KG1 (cell line): ENCODE results near the gene FBXO2.
A peak's percentile ranks its signal among the peaks of the same experiment; 100 is the strongest.

Experiments used
- DNase-seq: peaks from one replicate; lab custom pipeline; 2025; lab: John Stamatoyannopoulos, UW

The FBXO2 gene

DNA sequence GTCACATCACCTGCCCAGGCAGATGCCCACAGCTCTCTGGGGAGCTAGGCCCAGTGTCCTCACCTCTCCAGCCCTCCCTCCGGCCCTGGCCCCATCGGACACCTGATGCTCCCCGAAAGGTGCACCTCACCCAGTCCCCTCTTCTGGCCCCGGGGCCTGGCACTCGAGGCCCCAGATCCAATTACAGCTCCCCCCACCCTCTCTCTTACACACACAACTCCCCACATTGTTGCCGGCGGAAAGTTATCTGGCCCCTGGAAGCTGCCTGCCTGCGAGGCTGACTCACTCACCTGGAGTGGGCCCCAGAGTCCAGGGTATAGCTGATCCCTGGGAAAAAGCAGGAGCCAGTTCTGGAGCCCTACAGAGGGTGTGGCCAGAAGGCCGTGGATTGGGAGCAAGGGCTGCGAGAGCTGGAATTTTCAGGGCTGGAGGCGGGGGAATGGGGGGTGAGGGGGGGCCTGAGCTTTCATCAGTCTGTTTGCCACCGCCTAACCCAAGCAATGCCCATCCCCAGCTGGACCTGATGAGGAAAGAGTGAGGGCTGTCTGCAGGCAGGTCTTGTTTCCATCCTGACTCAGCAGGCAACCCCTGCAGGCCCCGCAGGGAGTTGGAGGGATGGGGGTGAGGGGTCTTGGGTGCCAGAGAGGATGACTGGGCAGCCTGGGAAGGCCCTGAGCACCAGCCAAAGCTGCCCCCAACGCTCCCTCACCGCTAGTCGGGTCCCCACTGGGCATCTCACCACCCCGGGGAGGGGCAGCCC is 948 bp downstream of the FBXO2 start:
- no peak for DNase-seq

DNA sequence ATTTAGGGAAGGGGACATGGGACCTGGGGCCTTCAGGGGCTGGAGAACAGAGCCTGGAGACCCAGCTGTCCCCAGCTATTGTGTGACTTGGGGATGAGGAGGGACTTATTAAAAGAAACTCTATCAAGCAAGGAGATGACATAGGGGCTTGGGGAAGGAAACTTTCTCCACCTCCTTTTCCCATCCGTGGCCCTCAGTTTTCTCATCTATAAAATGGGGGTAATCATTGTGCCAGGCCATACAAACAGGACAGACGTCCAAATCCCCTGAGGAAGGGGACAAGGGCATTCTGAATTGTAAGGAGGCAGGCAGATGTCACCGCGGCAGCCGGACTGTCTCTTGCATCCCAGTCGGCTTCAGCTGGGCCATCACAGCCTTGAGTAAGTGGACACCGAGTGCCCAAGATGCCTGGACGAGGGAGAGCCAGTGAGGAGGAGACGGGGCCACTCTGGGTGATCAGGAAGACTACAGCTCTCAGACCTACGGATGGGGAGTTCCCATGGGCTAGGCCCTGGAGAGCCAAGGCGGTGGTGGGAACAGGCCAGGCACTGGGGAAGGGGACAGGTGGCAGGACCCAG is 1.9 kb downstream of the FBXO2 start:
- no peak for DNase-seq

DNA sequence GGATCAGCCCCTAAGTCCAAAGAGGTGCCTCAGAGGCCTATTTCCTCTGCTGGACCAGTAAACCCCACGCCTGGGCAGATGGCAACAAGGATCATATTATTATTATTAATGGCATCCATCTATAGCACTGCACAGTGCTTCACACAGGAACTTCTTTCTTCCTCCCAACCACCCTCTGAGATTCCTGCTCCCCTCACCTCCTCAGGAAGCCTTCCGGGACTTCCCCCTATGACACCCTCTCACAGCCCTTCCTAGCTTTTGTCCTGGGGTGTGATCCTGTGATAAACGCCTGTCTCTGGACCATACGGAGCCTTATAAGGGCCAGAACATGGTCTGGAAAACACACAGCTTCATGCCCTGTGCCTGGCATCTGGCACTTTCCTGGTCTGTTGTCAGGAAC is 3.2 kb downstream of the FBXO2 start:
- no peak for DNase-seq

DNA sequence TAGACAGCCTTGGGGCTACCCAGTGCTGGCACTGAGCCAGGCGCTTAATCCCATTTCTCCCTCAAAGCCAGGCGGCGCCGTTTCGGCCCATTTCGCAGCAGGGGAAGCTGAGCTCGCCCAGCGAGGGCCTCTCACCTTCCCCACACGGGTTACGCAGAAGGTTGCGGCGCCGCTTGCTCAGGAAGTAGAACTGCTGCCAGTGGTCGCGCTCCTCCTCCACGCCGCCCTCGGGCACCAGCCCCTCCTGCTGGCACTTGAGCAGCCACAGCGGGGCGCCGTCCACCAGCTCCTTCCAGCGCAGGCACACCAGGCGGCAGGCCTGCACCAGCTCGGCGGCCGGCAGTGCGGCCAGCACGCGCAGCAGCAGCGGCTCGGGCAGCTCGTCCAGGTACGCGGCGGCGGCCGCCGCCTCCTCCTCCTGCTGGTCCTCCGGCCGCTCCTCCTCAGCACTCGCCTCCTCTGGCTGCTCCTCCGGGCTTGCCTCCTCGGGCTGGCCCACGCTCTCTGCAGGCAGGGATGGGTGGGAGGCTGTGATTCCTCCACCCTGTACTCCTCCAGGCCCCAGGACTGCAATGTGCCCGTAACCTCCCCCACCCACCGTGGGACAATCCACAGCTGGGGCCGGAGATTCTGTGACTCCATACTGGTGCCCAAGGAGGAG is 3.8 kb downstream of the FBXO2 start:
- peak; percentile 27 for DNase-seq

DNA sequence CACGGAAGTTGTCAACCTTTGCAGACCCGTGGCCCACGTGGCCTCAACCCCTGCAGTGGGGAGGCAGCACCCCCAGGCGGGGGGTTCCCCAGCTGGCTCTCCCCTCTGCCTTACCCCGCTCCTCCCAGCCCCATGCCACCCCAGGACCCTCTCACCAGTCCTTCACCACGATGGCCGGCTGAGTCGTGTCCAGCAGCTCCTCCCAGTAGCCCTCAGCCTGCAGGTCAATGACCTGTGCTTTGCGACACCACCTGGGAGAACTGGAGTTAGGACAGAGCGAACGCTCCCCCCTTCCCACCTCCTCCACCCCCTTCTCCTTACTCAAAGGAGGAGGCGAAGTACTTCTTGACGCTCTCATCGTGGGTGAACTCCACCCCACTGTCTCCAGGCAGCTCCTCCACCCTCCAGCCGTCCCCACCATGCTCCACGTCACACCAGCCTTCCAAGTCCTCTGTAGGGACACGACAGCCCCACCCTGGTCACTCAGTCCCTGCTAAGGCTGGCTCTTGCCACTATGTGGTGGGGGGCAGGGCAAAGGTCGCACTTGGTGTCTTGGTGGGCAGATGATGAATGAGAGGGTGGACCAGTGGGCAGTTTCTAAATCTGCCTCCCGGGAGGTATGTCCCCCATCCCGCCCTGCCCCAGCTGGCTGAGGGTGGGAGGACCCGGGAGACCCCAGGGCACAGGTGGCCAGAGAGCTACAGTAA is 4.5 kb downstream of the FBXO2 start:
- no peak for DNase-seq

DNA sequence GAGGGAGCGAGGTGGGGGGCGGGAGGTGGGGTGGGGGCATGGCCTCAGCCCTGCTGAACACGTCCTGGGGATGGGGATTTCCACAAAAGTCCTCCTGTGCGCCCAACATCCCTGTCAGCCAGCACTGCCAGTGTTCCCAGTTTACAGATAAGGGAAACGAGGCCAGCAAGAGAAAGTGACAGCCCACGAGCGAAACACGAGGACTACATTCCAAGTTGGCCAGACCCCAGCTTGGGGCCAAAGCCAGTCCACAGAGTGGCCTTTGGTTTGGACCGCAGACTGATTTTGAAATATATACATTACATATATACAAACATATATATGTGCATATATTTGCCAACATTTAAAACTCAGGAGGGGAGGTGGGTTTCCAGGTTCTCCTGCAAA is 5.0 kb downstream of the FBXO2 start:
- no peak for DNase-seq

DNA sequence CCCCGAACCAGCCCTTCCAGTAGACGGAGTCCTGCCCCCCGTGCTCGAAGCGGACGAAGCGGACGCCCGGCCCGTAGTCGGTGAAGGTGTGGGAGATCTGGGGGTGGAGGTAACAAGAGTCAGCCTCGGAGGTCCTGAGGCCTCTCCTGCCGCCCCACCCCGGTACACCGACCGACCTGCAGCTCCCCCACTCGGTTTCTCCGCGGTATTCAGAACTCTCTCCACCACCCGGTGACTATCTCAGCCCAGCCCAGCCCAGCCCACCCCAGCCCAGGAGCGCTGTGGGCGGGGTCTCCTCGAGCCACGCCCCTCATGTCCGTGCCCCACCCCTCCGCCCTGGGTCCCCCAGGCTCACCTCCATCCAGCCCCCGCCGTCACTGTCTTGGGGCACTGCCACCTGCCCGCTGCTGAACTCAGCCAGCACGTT is 5.5 kb downstream of the FBXO2 start:
- DNase-seq = no peak

DNA sequence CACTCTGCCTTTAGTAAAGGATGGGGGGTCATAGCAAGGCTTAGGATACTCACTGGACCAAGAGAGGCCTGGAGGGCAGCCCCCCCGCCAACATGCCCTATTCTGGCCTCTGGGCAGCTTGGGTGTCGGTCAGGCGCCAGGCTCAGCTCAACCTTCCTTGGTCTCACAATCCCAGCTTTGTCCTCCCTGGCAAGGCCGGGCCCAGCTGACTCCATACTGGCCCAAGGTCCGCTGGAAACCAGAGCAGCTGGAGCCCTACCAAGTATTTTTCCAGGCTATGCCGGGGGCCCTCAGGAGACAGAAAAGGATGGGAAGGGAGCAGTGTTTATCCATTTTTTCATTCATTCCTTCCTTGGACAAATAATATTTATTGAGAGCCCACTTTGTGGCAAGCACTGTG is 6.2 kb downstream of the FBXO2 start:
- no peak for DNase-seq

DNA sequence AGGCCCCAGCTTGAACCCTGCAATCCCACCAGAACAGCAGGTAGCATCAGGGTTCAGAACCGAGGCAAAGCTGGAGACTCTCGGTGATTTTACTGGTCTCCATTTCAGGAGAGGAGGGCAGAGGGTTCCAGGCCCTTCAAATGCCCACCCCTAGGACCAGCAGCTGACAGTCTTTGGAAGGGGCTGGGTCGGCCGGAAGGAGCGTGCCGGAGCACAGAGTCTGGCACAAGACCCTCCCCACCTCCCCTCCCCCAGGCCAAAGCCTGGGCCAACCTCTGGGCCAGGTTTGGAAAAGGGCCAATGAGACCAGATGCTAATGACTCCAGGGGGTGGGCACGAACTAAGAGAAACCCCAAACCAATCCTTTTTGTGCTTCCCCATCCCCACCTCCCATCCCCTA is 6.9 kb downstream of the FBXO2 start:
- no peak for DNase-seq

DNA sequence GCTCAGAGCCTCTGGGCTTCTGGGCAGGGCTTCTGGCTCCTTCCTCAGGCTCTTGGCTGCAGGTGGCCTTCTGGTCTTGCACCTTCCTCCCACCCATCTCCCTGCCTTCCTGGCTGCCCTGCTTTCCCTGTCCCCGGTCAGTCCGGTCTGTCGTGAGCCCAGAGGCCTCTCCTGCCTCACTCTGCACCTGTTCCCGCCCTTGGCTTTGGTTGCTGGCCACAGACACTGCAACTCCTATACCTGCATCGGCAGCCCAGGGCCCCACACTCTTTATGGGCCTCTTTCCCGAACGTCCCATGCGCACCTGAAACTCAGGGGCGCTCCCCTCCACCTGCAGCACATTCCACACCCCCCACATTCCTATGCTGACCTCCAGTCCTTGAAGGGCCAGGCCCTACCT is 7.9 kb downstream of the FBXO2 start:
- no peak for DNase-seq

DNA sequence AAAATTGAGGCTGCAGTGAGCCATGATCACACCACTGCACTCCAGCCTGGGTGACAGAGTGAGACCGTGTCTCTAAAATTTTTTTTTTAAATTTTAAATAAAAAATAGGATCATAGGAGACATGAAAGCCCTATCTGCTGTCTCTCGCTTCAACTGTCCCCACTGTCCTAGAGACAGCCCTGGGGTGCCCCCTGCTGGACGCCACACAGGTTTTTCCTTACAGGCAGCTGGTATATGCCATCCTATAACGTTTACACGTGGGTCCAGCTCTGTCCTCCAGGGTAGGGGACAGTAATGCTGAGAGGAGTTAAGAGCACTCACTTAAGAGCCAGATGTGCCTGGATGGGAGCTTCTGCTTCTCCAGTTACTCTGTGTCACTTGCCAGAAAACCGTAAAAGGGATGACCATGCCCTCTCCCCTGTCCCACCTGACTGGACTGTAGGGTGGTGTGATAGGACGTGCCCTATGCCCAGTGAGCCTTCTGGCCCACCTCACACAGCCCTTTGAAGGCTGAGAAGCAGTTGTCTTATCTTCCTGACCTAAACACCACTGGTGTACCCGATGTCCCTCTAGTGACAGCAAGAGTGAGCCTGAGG is 8.5 kb downstream of the FBXO2 start:
- DNase-seq = peak; percentile 40

DNA sequence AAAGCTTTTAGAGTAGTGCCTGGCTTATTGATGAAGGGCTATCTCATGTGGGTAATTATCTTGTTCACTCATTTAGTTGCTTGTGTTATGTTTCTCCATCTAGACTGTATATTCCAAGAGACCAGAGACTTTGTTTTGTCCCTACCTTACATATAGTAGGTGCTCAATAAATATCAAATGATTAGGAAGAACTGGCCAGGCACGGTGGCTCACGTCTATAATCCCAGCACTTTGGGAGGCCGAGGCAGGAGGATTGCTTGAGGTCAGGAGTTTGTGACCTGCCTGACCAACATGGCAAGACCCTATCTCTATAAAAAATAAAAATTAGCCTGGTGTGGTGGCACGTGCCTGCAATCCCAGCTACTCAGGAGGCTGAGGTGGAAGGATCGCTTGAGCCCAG is 9.0 kb downstream of the FBXO2 start:
- DNase-seq = no peak

DNA sequence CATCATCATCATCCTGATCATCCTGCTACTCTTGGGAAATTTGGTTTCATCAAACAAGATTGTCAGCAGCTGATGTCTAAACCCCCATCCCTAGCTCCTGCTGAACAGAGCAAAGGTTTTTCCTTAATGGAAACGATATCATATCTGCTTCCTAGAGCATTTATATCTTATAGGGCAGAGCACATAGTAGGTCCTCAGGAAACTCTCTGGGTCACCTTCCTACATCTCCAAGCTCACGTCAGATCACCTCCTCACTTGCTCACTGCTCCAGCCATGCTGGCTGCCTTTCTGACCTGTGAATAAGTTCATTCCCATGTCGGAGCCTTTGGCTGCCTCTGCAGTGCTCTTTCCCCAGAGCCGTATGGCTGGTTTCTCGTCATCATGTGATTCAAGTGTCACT is 10.4 kb downstream of the FBXO2 start:
- no peak for DNase-seq

DNA sequence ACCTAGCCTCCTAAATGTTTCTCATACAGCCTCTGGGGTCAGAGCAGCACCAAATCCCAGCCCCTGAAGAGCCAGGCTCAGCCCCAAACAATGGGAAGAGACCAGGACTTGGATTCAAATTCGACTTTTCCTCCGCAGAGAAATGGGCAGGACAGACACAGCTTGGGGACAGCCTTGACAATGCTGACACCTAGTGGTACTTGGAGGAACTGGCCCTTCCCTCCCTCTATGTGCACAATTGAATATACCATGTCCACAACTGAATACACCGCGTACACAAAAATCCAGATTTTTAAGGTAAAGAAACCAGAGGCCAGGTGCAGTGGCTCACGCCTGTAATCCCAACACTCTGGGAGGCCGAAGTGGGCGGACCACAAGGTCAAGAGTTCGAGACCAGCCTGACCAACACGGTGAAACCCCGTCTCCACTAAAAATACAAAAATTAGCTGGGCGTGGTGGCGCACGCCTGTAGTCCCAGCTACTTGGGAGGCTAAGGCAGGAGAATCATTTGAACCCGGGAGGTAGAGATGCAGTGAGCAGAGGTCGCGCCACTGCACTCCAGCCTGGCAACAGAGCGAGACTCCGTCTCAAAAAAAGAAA is 11.7 kb downstream of the FBXO2 start:
- DNase-seq = peak; percentile 34

DNA sequence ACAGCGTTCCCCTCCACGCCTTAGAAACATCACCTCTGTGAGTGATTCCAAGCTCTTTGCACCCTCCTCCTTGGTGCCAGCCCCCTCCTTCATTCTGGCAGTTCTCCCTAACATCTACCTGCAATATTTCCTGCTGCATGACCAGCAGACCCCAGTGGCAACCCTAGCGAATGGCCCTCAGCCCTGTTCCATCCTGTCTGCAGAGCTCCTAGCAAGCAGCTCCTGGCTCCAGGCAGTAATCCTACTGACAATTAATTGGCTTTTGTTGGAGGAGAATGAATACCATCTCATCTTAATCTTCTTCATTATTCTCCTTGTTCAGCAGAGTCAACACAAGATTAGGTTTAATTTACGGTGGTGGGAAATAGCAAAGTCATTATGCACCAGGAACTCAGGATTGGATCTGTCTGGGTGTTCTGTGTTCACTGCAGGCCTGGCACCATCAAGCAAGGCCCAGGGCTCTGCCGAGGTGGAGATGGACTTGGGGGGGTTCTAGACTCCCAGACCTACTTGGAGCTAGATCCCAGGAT is 12.4 kb downstream of the FBXO2 start:
- no peak for DNase-seq

DNA sequence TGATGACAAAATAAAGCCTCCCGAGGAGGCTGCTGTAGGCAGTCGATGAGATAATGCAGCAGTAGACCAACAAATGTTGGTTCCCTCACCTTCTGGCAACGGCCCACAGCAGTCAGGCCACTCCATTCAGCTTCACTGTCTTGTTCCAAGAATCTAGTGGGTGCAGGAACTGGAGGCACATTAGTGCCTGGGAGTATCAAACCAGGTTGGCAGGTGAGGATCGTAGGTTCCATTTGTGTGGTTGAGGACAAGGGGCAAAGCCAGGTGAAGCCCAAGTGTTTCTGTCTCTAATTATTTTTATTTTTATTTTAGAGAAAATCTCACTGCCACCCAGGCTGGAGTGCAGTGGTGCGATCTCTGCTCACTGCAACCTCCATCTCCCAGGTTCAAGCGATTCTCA is 13.3 kb downstream of the FBXO2 start:
- DNase-seq = no peak

DNA sequence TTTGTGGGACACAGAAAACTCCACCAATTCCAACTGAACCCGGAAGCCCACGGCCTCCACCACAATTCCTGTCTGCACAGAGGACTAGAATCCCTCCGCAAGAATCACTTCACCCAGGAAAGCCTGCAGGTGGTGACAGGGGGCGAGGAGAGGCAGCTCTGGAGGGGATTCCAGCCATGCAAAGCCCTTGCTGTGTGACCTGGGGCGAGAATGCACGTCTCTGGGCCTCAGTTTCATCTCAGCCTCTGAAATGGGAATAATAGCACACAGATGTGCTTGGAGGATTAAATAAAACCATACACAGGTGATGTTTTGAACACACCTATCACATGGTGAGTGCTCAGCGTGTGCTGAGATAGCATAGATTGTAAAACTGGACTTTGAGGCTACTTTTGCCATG is 14.1 kb downstream of the FBXO2 start:
- no peak for DNase-seq

DNA sequence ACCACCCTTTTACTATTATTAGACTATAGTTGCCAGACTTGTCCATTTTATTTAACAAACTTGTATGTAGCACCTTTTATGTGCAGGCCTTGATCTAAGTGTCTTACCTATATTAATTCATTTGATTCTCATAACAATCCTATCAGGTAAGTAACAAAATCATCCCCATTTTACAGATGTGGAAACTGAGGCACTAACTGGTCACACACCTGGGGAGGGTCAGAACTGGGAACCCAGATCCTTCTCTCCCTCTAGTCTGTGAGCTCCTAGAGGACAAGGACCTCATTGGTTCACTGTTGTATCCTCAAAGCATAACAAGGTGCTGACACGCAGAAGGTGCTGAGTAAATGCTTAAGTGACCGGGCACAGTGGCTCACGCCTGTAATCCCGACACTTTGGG is 14.9 kb downstream of the FBXO2 start:
- DNase-seq = no peak

DNA sequence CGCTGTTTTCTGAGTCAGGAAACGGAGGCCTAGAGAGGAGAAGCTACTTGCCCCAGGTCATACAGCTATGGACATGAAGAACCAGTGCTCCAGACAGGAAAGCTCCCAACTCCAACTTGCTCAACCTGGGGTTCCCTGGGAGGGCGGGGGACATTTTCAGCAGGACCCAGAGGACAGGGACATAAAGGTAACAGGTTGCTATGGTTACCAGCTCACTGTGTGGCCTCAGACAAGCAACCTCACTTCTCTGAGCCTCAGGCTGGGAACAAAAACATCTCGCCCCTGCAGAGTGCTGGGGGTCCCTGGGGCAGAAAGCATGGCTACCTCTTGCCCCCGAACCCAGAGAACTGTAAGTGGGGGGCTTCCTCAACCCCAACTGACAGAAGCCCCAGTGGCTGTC is 16.1 kb downstream of the FBXO2 start:
- DNase-seq = no peak

DNA sequence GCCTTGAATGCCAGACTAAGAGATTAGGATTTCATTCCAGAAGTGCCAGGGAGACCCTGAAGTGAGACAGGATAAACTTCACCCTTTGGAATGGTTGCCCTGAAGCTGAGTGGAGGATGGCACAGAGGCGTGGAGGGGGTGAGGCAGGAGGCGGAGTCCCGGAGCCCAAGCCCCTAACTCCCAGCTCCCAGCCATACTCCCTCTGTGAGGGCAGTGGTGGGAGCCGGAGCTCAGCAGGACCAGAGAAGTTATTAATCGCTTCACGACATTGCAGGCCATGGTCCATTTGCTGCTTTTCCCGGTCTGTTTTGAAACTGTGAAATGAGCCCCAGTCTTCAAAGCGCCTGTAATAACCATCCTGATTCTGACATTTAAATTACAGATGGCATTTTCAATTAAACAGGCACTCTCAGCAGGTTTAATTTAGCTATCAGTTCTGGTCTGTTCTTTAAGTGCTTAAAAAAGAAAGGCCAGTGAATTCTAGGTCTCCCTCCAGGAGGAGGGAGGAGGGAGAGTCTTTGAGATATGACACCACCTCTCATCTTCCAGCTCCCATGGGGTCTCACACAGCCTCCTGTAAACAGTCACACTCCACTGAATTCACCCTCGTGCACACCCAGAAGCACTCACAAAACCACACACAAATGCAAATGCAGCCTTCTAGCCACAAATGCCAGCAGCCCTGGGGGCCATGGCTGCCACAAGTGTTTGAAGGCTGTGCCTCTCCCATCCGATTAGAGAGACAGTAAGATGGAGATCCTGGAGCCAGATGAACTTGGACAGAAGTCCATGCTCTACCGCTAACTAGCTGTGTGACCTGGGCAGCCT is 19.6 kb downstream of the FBXO2 start:
- no peak for DNase-seq
